H1 (cell line): Measurements from ENCODE around the gene DUSP21. TPM values are rescaled to one million over a fixed set of nuclear protein-coding genes. Genes with fewer than 3 reads are reported as not detected.

Experiments
- CTCF ChIA-PET: fragments of 300-600 bp; sonication (Branson Sonifier 250); formaldehyde crosslinking; loops from one replicate; lab custom pipeline; 2021; ENCODE audit not compliant: partially characterized antibody; lab: Charles Lee
- POLR2A ChIA-PET: fragments of 300-600 bp; sonication (Branson Sonifier 250); formaldehyde crosslinking; loops from one replicate; lab custom pipeline; 2021; ENCODE audit warnings: inconsistent platforms; ENCODE audit not compliant: partially characterized antibody; lab: Charles Lee
- DNase-seq, 2 experiments: peaks; one replicate each; pipeline versions ENCODE4 v3.0.0 to v3.0.0-alpha.2; 2010 to 2022; ENCODE audit warnings: low spot score in 2 of 2, low read depth in 1 of 2, mixed read lengths in 1 of 2
- FAIRE-seq: peaks from 2 replicates; lab custom pipeline; 2011; peaks lifted over from hg19 to GRCh38; lab: Jason Lieb, UNC
- H2AFZ ChIP-seq: 2 replicates; pipeline ENCODE4 v1.8.1; 2012; ENCODE audit warnings: low read length, inconsistent platforms
- H2AK5ac ChIP-seq: 2 replicates; pipeline ENCODE4 v1.6.1; 2013; ENCODE audit warnings: low read depth, low read length
- H2BK120ac ChIP-seq: replicated peaks from 2 replicates; pipeline ENCODE3; 2013; ENCODE audit warnings: low read depth, low read length, inconsistent platforms
- H2BK12ac ChIP-seq: 2 replicates; pipeline ENCODE4 v1.6.1; 2013; ENCODE audit warnings: low read depth, low read length
- H2BK15ac ChIP-seq: 2 replicates; pipeline ENCODE4 v1.6.1; 2013; ENCODE audit warnings: low read length
- H2BK20ac ChIP-seq: 2 replicates; pipeline ENCODE4 v1.6.1; 2013; ENCODE audit warnings: low read length
- H2BK5ac ChIP-seq: 2 replicates; pipeline ENCODE4 v1.6.1; 2013; ENCODE audit warnings: low read depth, low read length
- H3K14ac ChIP-seq: 2 replicates; pipeline ENCODE4 v1.6.1; 2013; ENCODE audit warnings: inconsistent platforms; ENCODE audit not compliant: insufficient read length
- H3K18ac ChIP-seq: 2 replicates; pipeline ENCODE4 v1.6.1; 2013; ENCODE audit warnings: low read length; ENCODE audit errors: extremely low read depth
- H3K23ac ChIP-seq: 2 replicates; pipeline ENCODE4 v1.6.1; 2013; ENCODE audit warnings: inconsistent platforms; ENCODE audit not compliant: insufficient read length
- H3K23me2 ChIP-seq: 2 replicates; pipeline ENCODE4 v1.6.1; 2013; ENCODE audit warnings: low read depth, low read length
- H3K27ac ChIP-seq: 2 replicates; pipeline ENCODE4 v1.6.1; 2011; ENCODE audit warnings: low read depth, low read length, inconsistent platforms
- H3K27me3 ChIP-seq, 4 experiments: replicated peaks in 1 of 4; 1 replicate in 1 of 4; 2 replicates in 3 of 4; pipeline versions ENCODE4 v1.6.1 to v1.8.1; 2011 to 2013; ENCODE audit warnings: low read length in 3 of 4, mild to moderate bottlenecking in 3 of 4, inconsistent platforms in 2 of 4, mixed read lengths in 2 of 4, moderate library complexity in 1 of 4; ENCODE audit not compliant: control insufficient read depth in 3 of 4, insufficient read depth in 3 of 4; ENCODE audit errors: extremely low read depth in 1 of 4
- H3K36me3 ChIP-seq, 4 experiments: 2 replicates each; pipeline versions ENCODE4 v1.6.1 to v1.8.1; 2011 to 2013; ENCODE audit warnings: mild to moderate bottlenecking in 4 of 4, low read length in 3 of 4, moderate library complexity in 2 of 4, control low read depth in 1 of 4, inconsistent platforms in 1 of 4; ENCODE audit not compliant: insufficient read depth in 4 of 4, control insufficient read depth in 2 of 4
- H3K4ac ChIP-seq: replicated peaks from 2 replicates; pipeline ENCODE3; 2013; ENCODE audit warnings: low read length, low read depth, mixed read lengths, inconsistent platforms; ENCODE audit not compliant: insufficient read length
- H3K4me1 ChIP-seq, 4 experiments: replicated peaks in 1 of 4; 1 replicate in 1 of 4; 2 replicates in 3 of 4; pipeline versions ENCODE4 v1.6.1 to v1.8.1; 2011 to 2013; ENCODE audit warnings: low read length in 3 of 4, inconsistent platforms in 2 of 4, mixed read lengths in 1 of 4; ENCODE audit not compliant: insufficient read depth in 4 of 4, control insufficient read depth in 3 of 4
- H3K4me2 ChIP-seq, 2 experiments: 2 replicates each; pipeline versions ENCODE4 v1.6.1 to v1.8.1; 2011 to 2013; ENCODE audit warnings: low read depth in 2 of 2, low read length in 2 of 2, control low read depth in 1 of 2, inconsistent platforms in 1 of 2, mild to moderate bottlenecking in 1 of 2; ENCODE audit not compliant: insufficient read depth in 1 of 2
- H3K4me3 ChIP-seq, 4 experiments: fragments of 200-600, 300-600 bp in 1 of 4; sonication (generic), shearing (Covaris generic), sonication (Bioruptor Twin) in 1 of 4; 2 replicates each; pipeline versions ENCODE4 v1.5.1 to v1.8.1; 2011 to 2016; ENCODE audit warnings: low read length in 4 of 4, low read depth in 3 of 4, control low read depth in 2 of 4, inconsistent platforms in 2 of 4, mild to moderate bottlenecking in 2 of 4, mixed read lengths in 1 of 4, moderate library complexity in 1 of 4; ENCODE audit not compliant: insufficient read depth in 2 of 4; ENCODE audit errors: extremely low read depth in 1 of 4
- H3K56ac ChIP-seq: replicated peaks from 2 replicates; pipeline ENCODE3; 2013; ENCODE audit warnings: low read depth, mild to moderate bottlenecking, mixed read lengths, low read length, inconsistent platforms; ENCODE audit not compliant: insufficient read length
- H3K79me1 ChIP-seq: 2 replicates; pipeline ENCODE4 v1.6.1; 2013; ENCODE audit warnings: low read depth, low read length, control low read depth
- H3K79me2 ChIP-seq, 2 experiments: 2 replicates each; pipeline versions ENCODE4 v1.6.1 to v1.8.1; 2012 to 2013; ENCODE audit warnings: low read length in 2 of 2, mild to moderate bottlenecking in 2 of 2, inconsistent platforms in 1 of 2; ENCODE audit not compliant: insufficient read depth in 2 of 2, control insufficient read depth in 1 of 2
- H3K9ac ChIP-seq, 4 experiments: replicated peaks in 1 of 4; 1 replicate in 1 of 4; 2 replicates in 3 of 4; pipeline versions ENCODE4 v1.6.1 to v1.8.1; 2011 to 2013; ENCODE audit warnings: low read depth in 3 of 4, low read length in 3 of 4, control low read depth in 2 of 4, mild to moderate bottlenecking in 2 of 4, moderate library complexity in 2 of 4, inconsistent platforms in 1 of 4; ENCODE audit errors: extremely low read depth in 1 of 4
- H3K9me3 ChIP-seq, 2 experiments: 2 replicates each; pipeline versions ENCODE4 v1.6.1 to v1.8.1; 2012 to 2013; ENCODE audit warnings: mild to moderate bottlenecking in 2 of 2, moderate library complexity in 2 of 2, control low read depth in 1 of 2, inconsistent platforms in 1 of 2, low read depth in 1 of 2, low read length in 1 of 2, mixed read lengths in 1 of 2; ENCODE audit not compliant: insufficient read depth in 2 of 2
- H4K20me1 ChIP-seq, 2 experiments: replicated peaks in 1 of 2; 2 replicates each; pipeline versions ENCODE3 to v1.8.1; 2011 to 2013; ENCODE audit warnings: inconsistent platforms in 2 of 2, low read length in 2 of 2, mild to moderate bottlenecking in 1 of 2; ENCODE audit not compliant: insufficient read depth in 2 of 2, control insufficient read depth in 1 of 2
- H4K5ac ChIP-seq: 2 replicates; pipeline ENCODE4 v1.6.1; 2013; ENCODE audit warnings: low read length, low read depth, mixed read lengths, inconsistent platforms; ENCODE audit not compliant: insufficient read length
- H4K8ac ChIP-seq: 2 replicates; pipeline ENCODE4 v1.8.0; 2013; ENCODE audit warnings: mild to moderate bottlenecking, moderate library complexity, low read length, inconsistent platforms; ENCODE audit not compliant: insufficient read depth; ENCODE audit errors: extremely low read depth
- H4K91ac ChIP-seq: replicated peaks from 2 replicates; pipeline ENCODE3; 2013; ENCODE audit warnings: low read length, mixed read lengths, inconsistent platforms; ENCODE audit not compliant: insufficient read length
- ASH2L ChIP-seq: fragments of 200-600, 300-600 bp; sonication (generic); IDR thresholded peaks from one replicate; pipeline ENCODE4 v1.7.1; 2017; ENCODE audit warnings: low read length
- CEBPB ChIP-seq: IDR thresholded peaks from 2 replicates; pipeline ENCODE4 v1.6.1; 2012; ENCODE audit warnings: low read depth, low read length
- FOSL1 ChIP-seq: IDR thresholded peaks from 2 replicates; pipeline ENCODE4 v1.6.1; 2011; ENCODE audit warnings: mild to moderate bottlenecking, low read depth, low read length, moderate library complexity; ENCODE audit not compliant: insufficient read depth
- PHF8 ChIP-seq: fragments of 200-600 bp; sonication (generic); conservative IDR thresholded peaks from 2 replicates; pipeline ENCODE4 v1.7.1; 2012; ENCODE audit warnings: low read depth, mild to moderate bottlenecking, inconsistent platforms, low read length, moderate library complexity
- POLR2AphosphoS5 ChIP-seq: IDR thresholded peaks from 2 replicates; pipeline ENCODE4 v1.6.1; 2011; ENCODE audit warnings: low read depth, low read length
- RBBP5 ChIP-seq: IDR thresholded peaks from 2 replicates; pipeline ENCODE4 v1.7.1; 2012; ENCODE audit warnings: low read depth, mild to moderate bottlenecking, inconsistent platforms, low read length, moderate library complexity, borderline replicate concordance
- SAP30 ChIP-seq: fragments of 300-600 bp; sonication (generic); IDR thresholded peaks from 2 replicates; pipeline ENCODE4 v1.7.1; 2012; ENCODE audit warnings: low read length, moderate library complexity, mild to moderate bottlenecking, inconsistent platforms; ENCODE audit not compliant: insufficient read depth, insufficient replicate concordance
- YY1 ChIP-seq: IDR thresholded peaks from 2 replicates; pipeline ENCODE4 v1.6.1; 2011; ENCODE audit warnings: low read depth, mild to moderate bottlenecking, low read length
- WGBS, 2 experiments: shearing (Covaris generic) in 1 of 2; methylation state at CpG; one replicate each; pipeline versions ENCODE4 v1.1.6 to v1.1.7; 2013 to 2015; ENCODE audit warnings: low lambda C conversion rate in 2 of 2, mixed read lengths in 2 of 2, inconsistent platforms in 1 of 2, low coverage in 1 of 2, missing lambda C conversion rate in 1 of 2; ENCODE audit not compliant: insufficient replicate concordance in 2 of 2, insufficient coverage in 1 of 2, insufficient read length in 1 of 2; ENCODE audit errors: extremely low coverage in 1 of 2, missing lambda C conversion rate in 1 of 2; 5-methylcytosine and 5-hydroxymethylcytosine counted together
- polyA plus RNA-seq, 7 experiments: library from polyadenylated mRNA; depleted of rRNA in 3 of 7; stranded (reverse) in 5 of 7; unstranded in 2 of 7; fragments of >200 nt in 5 of 7; fragments of 200-250 nt in 2 of 7; gene quantifications; 1 replicate in 5 of 7; 2 replicates in 1 of 7; 4 replicates in 1 of 7; pipeline versions ENCODE4 v1.2.1 to v1.2.3, GENCODE V29; 2011 to 2013; ENCODE audit warnings: missing spikeins in 2 of 7, mixed read lengths in 2 of 7
- total RNA-seq: library from RNA; stranded (reverse); fragmentation: NEBNext Ultra II Directional; extraction: Animal tissue kit (Norgen Biotek cat#: 25700); gene quantifications from 2 replicates; pipeline ENCODE4 v1.2.1, GENCODE V29; 2021

The DUSP21 gene
- total and polyA plus RNA-seq, 2 of the 8 experiments (the other 6 are each of a cell fraction or from before 2014, with no cell fraction given) = not detected

DNA sequence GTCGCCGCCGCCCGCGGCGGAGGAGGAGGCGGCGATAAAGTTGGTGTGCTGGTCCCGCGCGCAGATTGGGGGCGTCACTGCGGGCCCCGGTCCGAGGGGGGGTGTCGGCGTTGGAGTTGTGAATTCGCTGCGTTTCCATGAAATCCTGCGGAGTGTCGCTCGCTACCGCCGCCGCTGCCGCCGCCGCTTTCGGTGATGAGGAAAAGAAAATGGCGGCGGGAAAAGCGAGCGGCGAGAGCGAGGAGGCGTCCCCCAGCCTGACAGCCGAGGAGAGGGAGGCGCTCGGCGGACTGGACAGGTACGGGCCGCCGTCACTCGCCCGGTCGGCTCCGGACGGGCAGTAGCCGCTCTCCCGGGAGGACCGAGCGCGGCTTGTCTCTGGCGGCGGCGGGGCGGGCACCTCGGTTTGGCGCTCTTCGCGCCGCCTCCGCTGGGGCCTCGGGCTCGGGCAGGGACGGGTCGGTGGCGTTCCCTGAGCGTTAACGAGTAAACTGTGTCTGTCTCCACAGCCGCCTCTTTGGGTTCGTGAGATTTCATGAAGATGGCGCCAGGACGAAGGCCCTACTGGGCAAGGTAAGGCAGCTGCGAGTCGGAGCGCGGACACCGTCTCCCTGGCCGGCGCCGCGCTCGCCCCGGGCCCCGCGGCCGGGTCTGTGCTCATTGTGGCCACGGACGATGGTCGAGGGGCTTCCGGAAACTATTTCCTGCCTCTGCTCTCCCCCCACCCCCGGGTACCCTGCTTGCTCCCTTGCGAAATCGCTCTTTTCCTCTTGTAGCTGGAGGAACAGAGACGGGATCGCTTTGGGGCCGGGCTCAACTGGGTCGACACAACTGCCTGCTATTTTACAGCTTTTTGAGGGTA lies 29.8 kb downstream of the DUSP21 start:
- Histone ChIP-seq H3K4me1 (peaks cover 0 to 3% (median 1%) of the 10 kb centered on the region in 4 experiments; a peak in 2 of 7 replicates), H4K5ac (peak overlapping the region; percentile 43), H3K79me1 (no peaks in the 10 kb centered on the region), H3K4ac (no peak overlapping the region), H4K91ac (no peak overlapping the region), H4K20me1 (no peaks in the 10 kb centered on the region), H3K27me3 (no peaks in the 10 kb centered on the region), H3K9ac (peak overlapping the region; percentile 75 to 96 (median 88)), H2BK12ac (no peak overlapping the region), H2BK120ac (no peak overlapping the region), H3K27ac (peak overlapping the region; percentile 77; the same call in 1 of the 2 replicates), H2BK15ac (no peak overlapping the region), H4K8ac (peak overlapping the region; percentile 93), H3K79me2 (peaks cover 3 to 56% of the 10 kb centered on the region in 2 experiments; a peak in 3 of 4 replicates), H3K56ac (peak overlapping the region; percentile 16), H3K36me3 (peaks cover 0 to 3% (median 0%) of the 10 kb centered on the region in 4 experiments; a peak in 1 of 8 replicates), H3K4me3 (peak overlapping the region; percentile 76 to 94 (median 83)), H3K14ac (no peak overlapping the region), H2BK5ac (peak overlapping the region; percentile 87), H3K4me2 (peak overlapping the region; percentile 73 to 92), H2BK20ac (no peak overlapping the region), H3K9me3 (no peaks in the 10 kb centered on the region), H3K18ac (no peak overlapping the region; the same call in 1 of the 2 replicates), H2AK5ac (no peak overlapping the region), H2AFZ (no peak overlapping the region), H3K23me2 (peaks cover 4% of the 10 kb centered on the region; the same call in 1 of the 2 replicates), H3K23ac (no peak overlapping the region)
- CTCF ChIA-PET = no interaction called here
- POLR2A ChIA-PET = interaction anchor here (0.5 to 2.0 kb wide), 6 partner anchors 71 to 156 kb away, joined by 3 to 11 read pairs (median 3); no protein-coding TSS in a partner anchor
- TF ChIP-seq POLR2AphosphoS5 (0 out of 2 replicates have a peak, but pooled peaks have one; percentile 34), FOSL1 (no peak), CEBPB (0 out of 2 replicates have a peak, but pooled peaks have one; percentile 9), ASH2L (peak; percentile 53), RBBP5 (peak; percentile 29; the same call in 1 of the 2 replicates), YY1 (peak; percentile 74; the same call in 1 of the 2 replicates), SAP30 (no peak), PHF8 (peak; percentile 26; the same call in 1 of the 2 replicates)
- DNase-seq (peak in 1 of 2 experiments; percentile 46), FAIRE-seq (no peak)
- 4% methylated on average over 22 of the region's 99 CpGs; no CpG with 5 or more reads in 1 of the 2 experiments for WGBS, 2 experiments
